ENCODE results near the gene FLCN.
A peak's percentile ranks its signal among the peaks of the same experiment; 100 is the strongest.
"Not testable (repeated sequence)": the region's sequence is repeated elsewhere in the genome, so short reads cannot be mapped to it uniquely, and the experiment has no call there.

Gene FLCN

GRCh38 chr17:17213775-17214174 lies 23.2 kb downstream of the FLCN start:
- DNase-seq (ENCODE audit: low spot score), result no peak

DNA sequence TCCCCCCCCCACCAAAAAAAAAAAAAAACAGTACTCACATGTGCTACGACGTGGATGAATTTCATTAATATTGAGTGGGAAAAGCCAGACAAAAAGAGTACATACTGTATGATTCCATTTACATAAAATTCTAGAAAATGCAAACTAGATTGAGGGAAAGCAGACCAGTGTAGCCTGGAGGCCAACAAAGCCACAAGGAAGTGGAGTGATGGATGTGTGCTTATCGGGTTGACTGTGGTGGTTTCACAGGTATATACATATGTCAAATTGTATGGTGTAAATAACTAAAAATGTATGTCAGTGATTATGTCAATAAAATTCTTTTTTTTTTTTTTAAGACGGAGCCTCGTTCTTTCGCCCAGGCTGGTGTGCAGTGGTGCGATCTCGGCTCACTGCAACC lies 29.0 kb downstream of the FLCN start:
- no peak for DNase-seq (ENCODE audit: low spot score)

GRCh38 chr17:17206913-17207335 lies 30.0 kb downstream of the FLCN start:
- no peak for DNase-seq (ENCODE audit: low spot score)

DNA sequence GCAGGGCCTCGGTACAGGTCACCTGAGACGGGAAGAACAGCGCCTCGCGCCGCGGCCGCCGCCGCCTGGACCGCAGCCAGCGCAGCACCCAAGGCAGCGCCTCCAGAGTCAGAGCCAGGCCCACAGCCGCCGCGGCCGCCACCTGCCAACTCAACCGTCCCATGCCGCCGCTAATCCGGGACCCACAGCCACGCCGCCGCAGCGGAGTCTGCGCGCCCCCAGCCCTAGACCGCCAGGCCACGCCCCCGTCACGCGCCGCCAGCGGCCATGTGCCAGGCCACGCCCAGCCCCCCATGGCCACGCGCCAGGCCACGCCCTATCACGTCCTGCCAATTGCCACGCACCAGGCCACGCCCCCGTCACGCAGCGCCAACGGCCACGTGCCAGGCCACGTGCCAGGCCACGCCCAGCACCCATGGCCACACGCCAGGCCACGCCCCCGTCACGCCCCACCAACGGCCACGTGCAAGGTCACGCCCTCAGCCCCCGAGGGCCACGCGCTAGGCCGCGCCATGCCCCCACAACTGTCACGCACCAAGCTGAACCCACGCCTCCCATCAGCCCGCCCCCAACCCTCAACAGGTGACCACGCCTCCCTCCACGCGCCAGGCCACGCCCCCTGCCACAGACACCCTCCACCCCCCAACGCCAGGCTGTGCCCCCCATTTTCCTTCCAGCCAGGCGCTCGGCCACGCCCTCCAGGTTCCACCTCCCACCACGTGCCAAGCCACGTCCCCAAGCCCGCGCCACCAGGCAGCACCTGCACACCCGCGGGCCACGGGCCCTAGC lies 30.6 kb downstream of the FLCN start, which contains the start of gene PLD6:
TSS of gene PLD6 (minus strand) at position 210 of the 789 bp plus-strand sequence. CDS start at position 163, 47 bp downstream.
- DNase-seq (ENCODE audit: low spot score), result peak; percentile 90

DNA sequence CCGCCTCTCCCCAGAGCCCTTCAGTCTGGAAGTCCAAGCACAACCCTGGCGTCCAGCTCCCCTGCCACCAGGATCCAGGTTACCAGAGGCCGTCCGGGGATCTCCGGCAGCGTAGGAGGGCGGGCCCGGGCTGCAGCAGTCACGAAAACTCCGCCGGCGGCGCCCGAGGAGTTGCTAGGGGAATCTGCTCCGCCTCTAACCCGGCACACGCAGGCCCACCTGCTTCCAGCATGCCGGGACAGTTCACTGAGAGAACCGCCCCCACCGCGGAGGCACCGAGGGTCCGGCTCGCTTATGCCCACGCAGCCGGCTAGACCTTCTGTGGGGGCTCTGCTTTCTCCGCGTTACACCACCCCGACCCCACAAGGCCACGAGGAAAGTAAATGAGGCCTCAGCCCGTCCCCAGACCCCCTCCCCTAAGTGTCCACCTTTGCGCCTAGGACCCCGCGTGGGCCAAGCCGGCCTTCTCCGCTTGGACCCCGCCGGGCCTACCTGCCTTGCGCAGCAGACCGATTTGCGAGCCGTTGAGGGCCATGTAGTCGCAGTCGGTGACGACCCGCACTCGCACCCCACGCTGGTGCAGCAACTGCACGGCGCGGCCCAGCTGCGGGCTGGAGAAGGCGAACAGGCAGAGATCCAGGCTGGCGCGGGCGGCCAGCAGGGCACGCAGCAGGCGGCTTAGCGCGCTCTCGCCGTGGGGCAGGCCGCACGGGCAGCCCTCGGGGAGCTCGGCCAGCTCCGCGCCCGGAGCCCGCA lies 31.4 kb downstream of the FLCN start:
- peak; percentile 49 for DNase-seq (ENCODE audit: low spot score)

GRCh38 chr17:17204635-17205231 lies 32.2 kb downstream of the FLCN start:
- DNase-seq (ENCODE audit: low spot score), result no peak

DNA sequence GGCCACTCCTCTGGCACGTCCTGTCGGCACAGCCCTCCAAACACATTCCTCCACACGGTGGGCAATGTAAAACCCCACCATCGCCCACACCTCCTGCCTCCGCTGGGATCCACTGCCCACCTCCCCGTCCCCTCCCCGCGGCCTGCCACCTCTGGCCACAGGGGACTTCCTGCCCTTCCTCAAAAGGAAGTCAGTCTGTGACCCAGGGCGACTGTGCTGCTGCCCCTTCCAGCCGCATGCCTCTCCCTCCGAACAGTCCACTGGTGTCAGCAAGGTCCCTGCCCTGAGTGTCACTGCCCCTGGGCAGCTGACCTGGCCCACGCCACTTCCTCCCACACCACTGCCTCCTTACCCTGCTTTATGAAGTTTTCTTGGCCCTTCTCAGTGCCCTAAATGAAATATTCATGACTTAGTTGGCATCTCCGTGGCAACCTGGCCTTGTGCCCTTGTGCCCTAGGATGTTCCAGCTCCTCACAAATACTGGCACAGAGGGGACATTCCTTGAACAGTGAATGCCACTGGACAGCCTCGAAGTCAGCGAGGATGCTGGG lies 32.9 kb downstream of the FLCN start:
- no peak for DNase-seq (ENCODE audit: low spot score)

GRCh38 chr17:17203173-17203730 lies 33.7 kb downstream of the FLCN start:
- no peak for DNase-seq (ENCODE audit: low spot score)

- DNase-seq (ENCODE audit: low spot score), result no peak
These were observed 35.1 kb downstream of the FLCN start for GRCh38 chr17:17201907-17202306.

DNA sequence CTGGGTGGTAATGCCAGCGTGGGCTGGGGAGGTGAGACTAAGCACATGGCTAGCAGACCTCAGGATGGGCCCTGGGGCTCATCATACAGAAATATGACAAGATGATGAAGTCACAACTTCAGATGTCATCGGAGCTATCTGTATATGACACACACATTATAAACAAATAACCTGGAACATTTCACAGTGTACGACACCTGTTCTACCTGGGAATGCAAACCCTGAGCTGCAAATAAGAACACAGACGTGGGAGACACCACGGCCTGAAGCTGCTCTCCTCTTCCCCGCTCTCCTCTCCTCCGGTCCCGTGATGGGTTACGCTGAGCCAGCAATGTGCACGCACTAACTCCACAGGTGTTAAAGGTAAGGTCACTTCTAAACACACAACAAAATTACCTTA lies 35.7 kb downstream of the FLCN start:
- no peak for DNase-seq (ENCODE audit: low spot score)

DNA sequence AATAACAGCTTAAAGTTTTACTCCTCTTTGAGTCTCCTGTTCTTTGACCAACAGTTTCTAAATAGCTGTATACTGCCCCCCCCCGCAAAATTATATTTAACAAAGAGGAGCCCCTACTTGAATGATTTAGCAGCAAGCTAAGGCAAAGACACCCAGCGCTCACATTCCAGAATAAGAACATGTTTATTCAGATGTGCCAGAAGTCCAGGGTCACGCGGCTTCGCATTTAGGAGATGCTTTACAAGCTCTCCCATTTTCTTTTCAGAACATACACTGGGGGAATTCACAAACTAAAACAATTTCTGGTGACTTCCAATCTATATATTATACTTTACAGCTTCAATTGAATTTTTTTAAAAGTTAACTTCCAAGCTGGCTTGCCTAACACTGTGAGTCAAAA lies 36.1 kb downstream of the FLCN start:
- DNase-seq (ENCODE audit: low spot score), result no peak

- DNase-seq (ENCODE audit: low spot score), result no peak
These were observed 36.7 kb downstream of the FLCN start for GRCh38 chr17:17200311-17200710.

GRCh38 chr17:17198281-17198680 lies 38.7 kb downstream of the FLCN start:
- no peak for DNase-seq (ENCODE audit: low spot score)

GRCh38 chr17:17196776-17197175 lies 40.2 kb downstream of the FLCN start:
- no peak for DNase-seq (ENCODE audit: low spot score)

GRCh38 chr17:17195466-17195865 lies 41.5 kb downstream of the FLCN start:
- not testable (repeated sequence) for DNase-seq (ENCODE audit: low spot score)

GRCh38 chr17:17191961-17192381 lies 45.0 kb downstream of the FLCN start:
- DNase-seq (ENCODE audit: low spot score), result no peak

- no peak for DNase-seq (ENCODE audit: low spot score)
These were observed 45.6 kb downstream of the FLCN start for GRCh38 chr17:17191346-17191792.

- DNase-seq (ENCODE audit: low spot score), result no peak
These were observed 46.8 kb downstream of the FLCN start for GRCh38 chr17:17190188-17190587.

DNA sequence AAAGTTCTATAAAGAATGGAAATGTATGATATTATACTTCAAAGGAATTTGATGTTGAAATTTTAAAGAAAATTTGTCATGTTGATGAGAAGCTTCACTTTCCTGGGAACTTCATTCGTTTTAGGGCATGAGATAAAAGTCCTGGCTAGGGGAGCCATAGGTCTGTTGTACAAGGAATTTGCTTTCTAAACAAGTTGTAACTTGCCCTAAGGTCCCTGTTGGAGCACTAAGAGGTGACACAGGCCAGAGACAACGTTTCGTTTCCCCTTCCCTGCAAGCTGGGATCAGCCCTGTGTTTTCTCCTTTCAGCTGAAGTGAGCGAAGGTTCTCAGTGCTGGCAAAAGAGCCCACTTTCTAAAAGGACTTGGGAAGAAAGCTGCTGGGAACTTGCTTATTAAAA lies 47.4 kb downstream of the FLCN start:
- DNase-seq (ENCODE audit: low spot score), result no peak

GRCh38 chr17:17188586-17188985 lies 48.4 kb downstream of the FLCN start:
- DNase-seq (ENCODE audit: low spot score), result no peak

DNA sequence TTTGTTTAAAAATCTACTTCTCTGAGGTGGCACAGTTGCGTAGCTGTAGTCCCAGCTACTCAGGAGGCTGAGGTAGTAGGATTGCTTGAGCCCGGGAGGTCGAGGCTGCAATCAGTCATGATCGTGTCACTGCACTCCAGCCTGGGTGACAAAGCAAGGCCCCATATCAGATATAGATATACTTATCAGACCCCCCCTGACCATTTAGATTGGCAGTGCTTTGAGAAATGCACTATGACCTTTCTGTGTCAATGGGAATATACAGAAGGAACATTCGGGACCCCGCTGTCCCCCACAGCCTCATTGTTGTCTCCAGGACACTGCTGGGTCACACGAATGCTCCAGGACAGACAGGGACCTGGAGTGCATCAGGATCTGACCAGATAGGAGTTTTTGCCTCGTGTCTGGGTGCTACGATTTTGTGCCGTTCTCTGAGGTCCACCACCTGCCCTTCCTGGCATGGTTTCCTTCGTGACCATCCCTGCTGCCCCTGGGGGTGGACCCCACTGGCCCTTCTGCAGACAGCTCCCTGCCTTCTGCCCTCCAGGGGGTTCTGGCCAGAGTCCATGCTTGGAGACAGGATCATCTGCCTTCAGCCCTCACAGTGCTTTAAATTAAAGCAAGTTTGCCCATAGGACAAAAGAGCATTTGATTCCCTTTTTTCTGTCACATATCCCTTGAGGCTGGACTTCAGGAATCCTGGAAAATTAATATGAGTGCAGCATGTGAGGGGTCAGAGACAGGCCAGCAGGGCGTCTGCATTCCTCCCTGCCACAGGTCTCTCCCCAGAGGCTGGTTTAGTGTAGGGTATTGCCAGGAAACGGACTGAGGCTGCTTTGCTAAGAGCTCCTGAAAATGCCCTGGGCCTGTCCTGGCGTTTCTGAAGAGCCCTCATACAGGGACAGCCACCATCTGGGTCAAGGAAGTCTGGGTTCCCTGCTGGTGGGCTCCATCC lies 50.1 kb downstream of the FLCN start:
- no peak for DNase-seq (ENCODE audit: low spot score)

All from CD4-positive, alpha-beta T cell treated with Interleukin-6 at 100 ng/mL for 8 hours (primary cell).